Right lobe of liver (tissue), 6 donors: ENCODE results near the gene OR52H1. TPM values are rescaled to one million over a fixed set of nuclear protein-coding genes. Genes with fewer than 3 reads are reported as not detected.

Experiments
- ATAC-seq, 4 donors: fragments of 200-7000 bp; cut with Tn5 transposase; one replicate each; pipeline ENCODE4 v1.9.1; 2020; ENCODE audit warnings: mild to moderate bottlenecking in 4 of 4, moderate library complexity in 4 of 4
- DNase-seq, 3 donors: peaks; one replicate each; pipeline ENCODE4 v3.0.0-alpha.2; 2020
- H3K27ac ChIP-seq, 3 donors: fragments of 200-600 bp; one replicate each; pipeline ENCODE4 v1.8.0; 2022
- H3K27me3 ChIP-seq, 2 donors: fragments of 200-600 bp; one replicate each; pipeline ENCODE4 v1.8.0; 2022
- H3K36me3 ChIP-seq, 4 donors: fragments of 200-600 bp; sonication (generic) in 1 of 4; one replicate each; pipeline versions ENCODE4 v1.5.1 to v1.8.0; 2017 to 2022; ENCODE audit warnings: control low read depth in 1 of 4
- H3K4me1 ChIP-seq, 4 donors: fragments of 200-600 bp; sonication (generic) in 1 of 4; one replicate each; pipeline versions ENCODE4 v1.5.1 to v1.8.0; 2017 to 2022; ENCODE audit warnings: control low read depth in 1 of 4
- H3K4me3 ChIP-seq, 3 donors: fragments of 200-600 bp; one replicate each; pipeline ENCODE4 v1.8.0; 2022
- H3K9me3 ChIP-seq, 4 donors: fragments of 200-600 bp; sonication (generic) in 1 of 4; one replicate each; pipeline versions ENCODE4 v1.5.1 to v1.8.0; 2017 to 2022; ENCODE audit warnings: control low read depth in 1 of 4
- CTCF ChIP-seq, 4 donors: fragments of 200-600 bp in 3 of 4; fragments of 450-650 bp in 1 of 4; IDR thresholded peaks; one replicate each; pipeline versions ENCODE4 v1.5.1 to v1.8.0; 2016 to 2022; ENCODE audit warnings: antibody characterized with exemption in 4 of 4, mild to moderate bottlenecking in 2 of 4
- POLR2A ChIP-seq: fragments of 450-650 bp; IDR thresholded peaks from one replicate; pipeline ENCODE4 v1.6.1; 2017; ENCODE audit warnings: antibody characterized with exemption, mild to moderate bottlenecking
- WGBS: methylation state at CpG from one replicate; pipeline ENCODE4 v1.1.6; 2018; ENCODE audit warnings: low coverage, low lambda C conversion rate; ENCODE audit not compliant: insufficient coverage; ENCODE audit errors: missing lambda C conversion rate; 5-methylcytosine and 5-hydroxymethylcytosine counted together
- intact Hi-C, 2 donors: fragments of 100-400 bp; cut with DNase I; formaldehyde crosslinking; loops; one replicate each; pipeline versions ENCODE4 v1.11.2 to v1.14.1; 2022
- total RNA-seq, 6 experiments: library from RNA; depleted of rRNA in 2 of 6; stranded (reverse); fragments of >200 nt in 2 of 6; fragmentation: NEBNext Ultra II Directional in 3 of 6; extraction: Animal tissue kit (Norgen Biotek cat#: 25700) in 3 of 6; gene quantifications; one replicate each; pipeline versions ENCODE4 v1.1.0 to v1.2.4, GENCODE V29; 2016 to 2023
- donor health status: DM: no; HTN: yes; CAD: no.
- donor health status: DM: no; HTN: no; CAD: no.
- donor health status: DM: no; HTN: no; CAD: no.
- donor health status: DM: no; HTN: yes; CAD: no.
- donor health status: DM: no; HTN: yes; CAD: no.

The OR52H1 gene
- total RNA-seq, 6 experiments from 2014 or later: 0.49 TPM; not detected in 5

- TF ChIP-seq CTCF (IDR thresholded peaks at IDR 0.05) (no peak), POLR2A (no peak)
- intact Hi-C loops: no loop called here
Measured at GRCh38 chr11:5550440-5551095, 2.2 kb upstream of the OR52H1 start.

DNA sequence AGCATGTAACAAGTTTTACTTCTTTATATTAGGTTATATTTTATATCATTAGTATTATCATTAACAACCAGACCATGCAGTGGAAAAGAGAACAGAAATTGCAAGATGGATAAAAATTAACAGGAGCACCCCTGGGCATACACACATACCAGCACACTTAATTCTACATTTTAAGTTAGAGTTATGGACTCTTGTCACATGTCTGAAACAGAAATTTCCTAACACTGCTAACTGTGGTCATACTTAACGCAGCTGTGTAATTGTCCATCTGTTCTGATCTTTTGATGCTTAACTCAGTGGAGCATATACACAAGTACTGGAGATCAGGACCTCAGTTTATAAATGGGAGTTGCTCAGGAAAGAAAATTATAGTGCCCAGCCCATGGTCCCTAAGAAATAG, 358 bp downstream of the OR52H1 start:
- Histone ChIP-seq H3K4me3 (no peak overlapping the region), H3K9me3 (no peaks in the 10 kb centered on the region), H3K36me3 (no peaks in the 10 kb centered on the region), H3K27me3 (no peaks in the 10 kb centered on the region), H3K27ac (no peak overlapping the region), H3K4me1 (no peaks in the 10 kb centered on the region)
- DNase-seq (no peak), ATAC-seq (no peak)
- intact Hi-C loops: no loop called here
- TF ChIP-seq POLR2A: no peak
- TF ChIP-seq CTCF (IDR thresholded peaks at IDR 0.05): no peak
- 82% methylated on average over 1 of the region's 1 CpG for WGBS

More at GRCh38 chr11:5550440-5551095, 2.2 kb upstream of the OR52H1 start:
- no peak for DNase-seq
- no peaks in the 10 kb centered on the region for H3K9me3 ChIP-seq
- no peak for ATAC-seq
- no peaks in the 10 kb centered on the region for H3K36me3 ChIP-seq
- no peaks in the 10 kb centered on the region for H3K27me3 ChIP-seq
- no peak overlapping the region for H3K4me3 ChIP-seq
- H3K4me1 ChIP-seq: no peaks in the 10 kb centered on the region
- WGBS: 68% methylated on average over 5 of the region's 5 CpGs
- H3K27ac ChIP-seq: no peak overlapping the region

DNA sequence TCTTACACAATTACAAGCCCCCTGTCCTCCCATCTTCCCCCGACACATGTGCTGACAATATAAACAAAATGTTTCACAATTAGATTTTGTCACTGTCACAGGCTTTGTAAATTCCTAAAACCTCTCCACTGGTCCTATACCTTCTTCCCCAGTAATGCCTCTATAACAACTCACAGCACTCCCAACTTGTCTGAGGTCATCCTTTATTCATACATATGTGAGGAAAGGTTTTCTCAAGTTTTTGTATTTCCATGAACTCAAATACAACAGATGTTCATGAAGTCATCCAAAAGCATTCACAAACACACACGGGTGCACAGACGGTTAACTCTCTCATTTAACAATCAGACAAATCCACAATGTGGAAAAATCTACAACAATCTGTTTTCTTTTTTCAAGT, 1.9 kb downstream of the OR52H1 start:
- no peaks in the 10 kb centered on the region for H3K36me3 ChIP-seq
- H3K27me3 ChIP-seq: no peaks in the 10 kb centered on the region
- intact Hi-C loops: no loop called here
- no peak for TF ChIP-seq CTCF (IDR thresholded peaks at IDR 0.05)
- no peak for TF ChIP-seq POLR2A
- H3K9me3 ChIP-seq: no peaks in the 10 kb centered on the region
- no peaks in the 10 kb centered on the region for H3K4me1 ChIP-seq
- 80% methylated on average over 3 of the region's 3 CpGs for whole genome bisulfite sequencing
- DNase-seq: no peak
- ATAC-seq: no peak
- H3K4me3 ChIP-seq: no peak overlapping the region
- H3K27ac ChIP-seq: no peak overlapping the region

- H3K4me1 ChIP-seq: no peaks in the 10 kb centered on the region
- H3K4me3 ChIP-seq: no peak overlapping the region
- WGBS: 13% methylated on average over 1 of the region's 1 CpG
- H3K36me3 ChIP-seq: no peaks in the 10 kb centered on the region
- intact Hi-C loops: no loop called here
- no peak overlapping the region for H3K27ac ChIP-seq
- H3K27me3 ChIP-seq: no peaks in the 10 kb centered on the region
- no peak for DNase-seq
- TF ChIP-seq POLR2A (no peak), CTCF (IDR thresholded peaks at IDR 0.05) (no peak)
- no peaks in the 10 kb centered on the region for H3K9me3 ChIP-seq
- no peak for ATAC-seq
Measured at GRCh38 chr11:5541427-5541826, 6.9 kb downstream of the OR52H1 start.

DNA sequence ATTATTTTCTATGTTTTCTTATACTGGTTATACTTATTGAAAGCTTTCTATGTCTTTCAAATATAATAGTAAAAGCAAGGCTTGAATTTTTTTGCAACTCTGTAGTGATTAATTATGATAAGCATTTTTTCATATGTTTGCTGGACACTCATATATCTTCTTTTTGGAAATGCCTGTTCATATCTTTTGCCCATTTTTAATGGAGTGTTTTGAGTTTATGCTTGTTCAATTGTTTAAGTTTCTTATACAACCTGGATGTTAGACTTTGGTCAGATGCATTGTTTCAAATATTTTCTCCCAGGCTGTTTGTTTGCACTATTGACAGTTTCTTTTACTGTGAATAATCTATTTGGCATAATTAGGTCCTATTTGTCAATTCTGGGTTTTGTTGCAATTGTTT, 11.9 kb downstream of the OR52H1 start:
- intact Hi-C loops: no loop called here
- no peak for ATAC-seq

More for the DNA sequence above, 11.9 kb downstream of the OR52H1 start:
- no peaks in the 10 kb centered on the region for H3K36me3 ChIP-seq
- no peaks in the 10 kb centered on the region for H3K9me3 ChIP-seq
- no peaks in the 10 kb centered on the region for H3K4me1 ChIP-seq
- H3K27ac ChIP-seq: no peak overlapping the region
- no peak overlapping the region for H3K4me3 ChIP-seq
- TF ChIP-seq POLR2A: no peak
- no peak for TF ChIP-seq CTCF (IDR thresholded peaks at IDR 0.05)
- no peaks in the 10 kb centered on the region for H3K27me3 ChIP-seq
- DNase-seq: no peak
